Measurements from ENCODE around the gene VOPP1. TPM values are rescaled to one million over a fixed set of nuclear protein-coding genes. Genes with fewer than 3 reads are reported as not detected.
"Not testable (repeated sequence)": the region's sequence is repeated elsewhere in the genome, so short reads cannot be mapped to it uniquely, and the experiment has no call there.

VOPP1 gene
- total RNA-seq, 1 donor from 2014 or later, result 53.7 TPM

DNA sequence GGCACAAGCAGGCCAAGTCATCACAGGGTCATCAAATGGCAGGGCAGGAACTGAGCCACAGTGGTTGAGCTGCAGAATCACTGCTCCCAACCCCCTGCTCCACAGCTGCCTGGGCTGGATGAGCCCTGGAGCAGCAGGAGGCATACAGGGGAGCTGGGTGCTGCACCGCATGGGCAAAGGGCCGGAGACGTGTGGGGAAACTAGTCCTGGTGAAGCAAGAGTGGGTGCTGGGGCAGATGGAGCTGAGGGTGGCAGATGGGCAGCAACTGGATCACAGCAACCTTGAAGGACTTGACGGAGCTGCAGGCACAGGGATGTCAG, 16.0 kb upstream of the VOPP1 start:
- intact Hi-C loops (cut with DNase I), result no loop called here
- Histone ChIP-seq H3K27me3 (no peaks in the 10 kb centered on the region), H3K36me3 (no peaks in the 10 kb centered on the region), H3K4me3 (no peak overlapping the region), H3K4me1 (no peaks in the 10 kb centered on the region), H3K9me3 (no peaks in the 10 kb centered on the region), H3K27ac (no peak overlapping the region)
- no peak for ATAC-seq
- DNase-seq, result no peak
- TF ChIP-seq, protein P1, sequence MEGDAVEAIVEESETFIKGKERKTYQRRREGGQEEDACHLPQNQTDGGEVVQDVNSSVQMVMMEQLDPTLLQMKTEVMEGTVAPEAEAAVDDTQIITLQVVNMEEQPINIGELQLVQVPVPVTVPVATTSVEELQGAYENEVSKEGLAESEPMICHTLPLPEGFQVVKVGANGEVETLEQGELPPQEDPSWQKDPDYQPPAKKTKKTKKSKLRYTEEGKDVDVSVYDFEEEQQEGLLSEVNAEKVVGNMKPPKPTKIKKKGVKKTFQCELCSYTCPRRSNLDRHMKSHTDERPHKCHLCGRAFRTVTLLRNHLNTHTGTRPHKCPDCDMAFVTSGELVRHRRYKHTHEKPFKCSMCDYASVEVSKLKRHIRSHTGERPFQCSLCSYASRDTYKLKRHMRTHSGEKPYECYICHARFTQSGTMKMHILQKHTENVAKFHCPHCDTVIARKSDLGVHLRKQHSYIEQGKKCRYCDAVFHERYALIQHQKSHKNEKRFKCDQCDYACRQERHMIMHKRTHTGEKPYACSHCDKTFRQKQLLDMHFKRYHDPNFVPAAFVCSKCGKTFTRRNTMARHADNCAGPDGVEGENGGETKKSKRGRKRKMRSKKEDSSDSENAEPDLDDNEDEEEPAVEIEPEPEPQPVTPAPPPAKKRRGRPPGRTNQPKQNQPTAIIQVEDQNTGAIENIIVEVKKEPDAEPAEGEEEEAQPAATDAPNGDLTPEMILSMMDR (IDR thresholded peaks at IDR 0.05), result no peak

DNA sequence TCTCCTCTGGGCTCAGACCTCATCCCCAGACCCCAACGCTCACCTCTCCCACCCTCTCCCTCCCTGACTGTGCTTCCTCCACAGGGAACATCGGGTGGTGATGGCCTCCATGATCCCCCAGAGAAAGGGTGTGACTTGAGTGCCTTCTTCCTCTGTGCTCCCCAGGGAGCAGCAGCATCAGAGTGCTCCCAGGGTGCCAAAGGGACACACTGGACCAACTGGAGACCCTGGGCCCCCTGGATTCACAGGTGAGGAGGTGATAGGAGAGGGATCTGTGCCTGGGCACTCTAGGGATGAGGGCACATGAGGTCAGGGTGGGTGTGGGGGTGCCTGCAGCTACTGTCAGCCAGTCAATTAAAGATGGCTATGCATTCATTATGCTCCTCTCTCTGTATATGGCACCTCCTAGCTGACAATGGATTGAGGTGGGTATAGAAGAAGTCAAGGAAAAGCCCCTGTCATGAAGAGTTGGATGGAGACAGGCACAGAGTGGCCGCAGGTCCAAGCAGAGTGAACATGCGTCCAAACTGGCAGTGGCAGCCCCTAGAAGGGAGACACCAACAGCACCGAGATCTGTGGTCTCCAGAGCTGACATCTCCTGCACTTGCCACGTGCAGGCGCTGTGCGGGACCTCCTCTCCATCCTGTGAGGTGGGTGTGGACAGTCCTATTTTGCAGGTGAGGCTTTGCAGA, 15.5 kb upstream of the VOPP1 start:
- Histone ChIP-seq H3K9me3 (no peaks in the 10 kb centered on the region), H3K27me3 (no peaks in the 10 kb centered on the region), H3K4me3 (no peak overlapping the region), H3K4me1 (no peaks in the 10 kb centered on the region), H3K27ac (no peak overlapping the region), H3K36me3 (no peaks in the 10 kb centered on the region)
- TF ChIP-seq, protein P1 (IDR thresholded peaks at IDR 0.05), result no peak
- intact Hi-C loops (cut with DNase I), result no loop called here
- no peak for ATAC-seq
- no peak for DNase-seq

DNA sequence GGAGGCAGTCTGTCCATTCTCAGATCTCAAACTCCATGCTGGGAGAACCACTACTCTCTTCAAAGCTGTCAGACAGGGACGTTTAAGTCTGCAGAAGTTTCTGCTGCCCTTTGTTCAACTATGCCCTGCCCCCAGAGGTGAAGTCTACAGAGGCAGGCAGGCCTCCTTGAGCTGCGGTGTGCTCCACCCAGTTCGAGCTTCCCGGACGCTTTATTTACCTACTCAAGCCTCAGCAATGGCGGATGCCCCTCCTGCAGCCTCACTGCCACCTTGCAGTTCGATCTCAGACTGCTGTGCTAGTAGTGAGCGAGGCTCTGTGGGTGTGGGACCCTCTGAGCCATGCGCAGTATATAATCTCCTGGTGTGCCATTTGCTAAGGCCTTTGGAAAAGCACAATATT, 10.4 kb upstream of the VOPP1 start:
- ATAC-seq; H3K4me1 ChIP-seq; H3K27me3 ChIP-seq; DNase-seq; H3K27ac ChIP-seq; H3K9me3 ChIP-seq; intact Hi-C loops (cut with DNase I); H3K36me3 ChIP-seq; H3K4me3 ChIP-seq: not testable (repeated sequence)

DNA sequence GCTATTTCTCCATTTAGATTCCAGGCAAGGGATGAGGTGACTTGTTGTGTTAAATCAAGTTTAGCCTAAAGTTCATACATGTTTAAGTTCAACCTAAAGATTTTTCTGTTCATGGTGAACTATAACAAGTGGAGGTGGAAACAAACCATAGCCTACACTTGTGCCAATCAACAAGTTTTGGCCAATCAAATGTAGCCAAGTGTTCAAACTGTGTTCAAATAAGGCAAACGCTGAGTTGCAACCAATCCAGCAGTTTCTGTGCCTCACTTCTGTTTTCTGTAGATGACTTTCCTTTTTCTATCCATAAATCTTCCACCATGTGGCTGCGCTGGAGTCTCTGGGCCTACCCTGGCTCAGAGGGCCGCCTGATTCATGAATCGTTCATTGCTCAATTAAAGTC, 4.5 kb upstream of the VOPP1 start:
- H3K36me3 ChIP-seq, result no peaks in the 10 kb centered on the region
- no peak for ATAC-seq
- intact Hi-C loops (cut with DNase I), result no loop called here
- no peak for DNase-seq
- TF ChIP-seq, protein P1 (IDR thresholded peaks at IDR 0.05), result no peak
- H3K27ac ChIP-seq, result no peak overlapping the region
- H3K27me3 ChIP-seq, result no peaks in the 10 kb centered on the region
- H3K9me3 ChIP-seq, result no peaks in the 10 kb centered on the region
- H3K4me3 ChIP-seq, result no peak overlapping the region
- peaks cover 20% of the 10 kb centered on the region for H3K4me1 ChIP-seq

DNA sequence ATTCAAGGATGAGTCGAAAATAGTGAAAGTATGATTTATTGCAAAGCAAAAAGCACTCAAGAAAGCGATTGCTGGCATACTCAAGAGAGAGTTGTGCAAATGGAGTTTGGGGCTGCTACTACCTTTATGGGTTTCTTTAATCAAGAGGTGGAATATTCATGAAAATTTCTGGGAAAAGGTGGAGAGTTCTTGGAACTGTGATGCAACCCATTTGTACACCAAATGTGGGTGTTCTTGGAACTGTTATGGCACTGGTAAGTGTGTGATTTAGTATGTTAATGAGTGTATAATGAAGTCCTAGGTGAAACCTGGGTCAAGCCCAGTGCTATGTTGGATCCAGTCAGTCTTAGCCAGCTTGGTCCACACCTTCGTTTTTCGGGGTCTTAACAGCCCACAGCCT, 3.4 kb upstream of the VOPP1 start:
- TF ChIP-seq, protein P1 (IDR thresholded peaks at IDR 0.05), result no peak
- DNase-seq, result no peak
- intact Hi-C loops (cut with DNase I), result no loop called here
- ATAC-seq, result no peak
- Histone ChIP-seq H3K9me3 (no peaks in the 10 kb centered on the region), H3K36me3 (no peaks in the 10 kb centered on the region), H3K27me3 (no peaks in the 10 kb centered on the region), H3K4me3 (no peak overlapping the region), H3K27ac (no peak overlapping the region), H3K4me1 (peaks cover 24% of the 10 kb centered on the region)

DNA sequence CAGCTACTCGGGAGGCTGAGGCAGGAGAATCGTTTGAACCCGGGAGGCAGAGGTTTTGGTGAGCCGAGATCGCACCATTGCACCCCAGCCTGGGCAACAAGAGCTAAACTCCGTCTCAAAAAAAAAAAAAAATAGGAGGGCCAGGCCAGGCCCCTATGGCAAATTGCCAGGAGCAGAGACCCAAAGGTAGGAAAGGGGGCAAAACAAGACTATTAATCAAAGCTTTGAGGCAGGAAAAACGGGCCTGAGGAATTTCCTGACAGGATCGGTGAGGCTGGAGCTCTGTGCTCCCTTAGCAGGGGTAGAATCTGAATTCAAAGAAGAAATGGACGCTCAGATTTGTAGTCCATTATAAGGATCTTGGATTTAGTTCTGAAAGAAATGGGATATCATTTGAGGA, 2.8 kb upstream of the VOPP1 start:
- Histone ChIP-seq H3K4me1 (peaks cover 30% of the 10 kb centered on the region), H3K27ac (no peak overlapping the region), H3K27me3 (no peaks in the 10 kb centered on the region), H3K4me3 (no peak overlapping the region), H3K9me3 (no peaks in the 10 kb centered on the region), H3K36me3 (no peaks in the 10 kb centered on the region)
- intact Hi-C loops (cut with DNase I), result no loop called here
- ATAC-seq (no peak), DNase-seq (no peak)
- TF ChIP-seq, protein P1 (IDR thresholded peaks at IDR 0.05), result no peak
